NB4 (cell line): ENCODE measurements around the gene LYRM4.

ENCODE experiments used
- CTCF ChIP-seq: IDR thresholded peaks from one replicate; pipeline ENCODE4 v1.5.1; 2012; ENCODE audit warnings: low read depth, low read length
- MYC ChIP-seq: IDR thresholded peaks from 2 replicates; pipeline ENCODE4 v1.6.1; 2011; ENCODE audit warnings: low read depth, low read length
- POLR2A ChIP-seq: IDR thresholded peaks from 2 replicates; pipeline ENCODE4 v1.6.1; 2011; ENCODE audit warnings: mild to moderate bottlenecking; ENCODE audit not compliant: insufficient read length; ENCODE audit errors: extremely low read depth
- TF ChIP-seq, protein P1 (sequence below): IDR thresholded peaks from 2 replicates; pipeline ENCODE4 v1.6.1; 2011; ENCODE audit warnings: low read depth, low read length

DNA sequence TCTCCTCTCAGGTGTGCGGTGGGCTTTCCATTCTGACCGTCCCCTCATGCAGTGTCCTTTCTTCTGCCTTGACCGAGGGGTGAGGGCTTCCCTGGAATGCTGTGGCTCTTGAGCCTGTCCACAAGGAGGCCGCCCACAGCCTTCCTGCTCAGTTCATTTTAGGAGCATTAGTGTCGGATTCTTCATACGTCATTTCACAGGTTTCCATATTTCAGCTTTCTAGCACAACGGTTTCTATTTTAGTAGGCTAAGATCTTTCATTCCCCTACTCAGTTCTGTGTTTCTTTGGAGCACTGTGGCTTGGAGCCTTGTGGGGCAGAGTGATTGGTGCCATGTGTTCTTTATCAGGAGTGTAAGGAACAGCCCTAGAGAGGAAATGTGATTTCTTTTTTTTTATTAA is 170.1 kb downstream of the LYRM4 start:
- TF ChIP-seq POLR2A (no peak), CTCF (no peak), MYC (no peak)
- TF ChIP-seq, protein P1, sequence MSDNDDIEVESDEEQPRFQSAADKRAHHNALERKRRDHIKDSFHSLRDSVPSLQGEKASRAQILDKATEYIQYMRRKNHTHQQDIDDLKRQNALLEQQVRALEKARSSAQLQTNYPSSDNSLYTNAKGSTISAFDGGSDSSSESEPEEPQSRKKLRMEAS: no peak
